Dedifferentiated amniotic fluid mesenchymal stem cell (primary cell): ENCODE results near the gene GSX2.
"Not testable (repeated sequence)": the region's sequence is repeated elsewhere in the genome, so short reads cannot be mapped to it uniquely, and the experiment has no call there.

Experiments
- DNase-seq: peaks from one replicate; pipeline ENCODE4 v3.0.0-alpha.2; 2016; ENCODE audit errors: extremely low spot score

GSX2 gene

GRCh38 chr4:54103190-54103574 is 3.2 kb downstream of the GSX2 start:
- no peak for DNase-seq

- no peak for DNase-seq
Observed at GRCh38 chr4:54104907-54105306, 4.9 kb downstream of the GSX2 start.

- no peak for DNase-seq
Observed at GRCh38 chr4:54107951-54108748, 8.2 kb downstream of the GSX2 start.

GRCh38 chr4:54109241-54110018 is 9.5 kb downstream of the GSX2 start:
- DNase-seq = no peak

- no peak for DNase-seq
Observed at GRCh38 chr4:54110019-54110416, 10.1 kb downstream of the GSX2 start.

- not testable (repeated sequence) for DNase-seq
Observed at GRCh38 chr4:54113206-54113605, 13.2 kb downstream of the GSX2 start.

GRCh38 chr4:54116246-54116645 is 16.3 kb downstream of the GSX2 start:
- DNase-seq = not testable (repeated sequence)

- no peak for DNase-seq
Observed at GRCh38 chr4:54118850-54119589, 19.1 kb downstream of the GSX2 start.

GRCh38 chr4:54120518-54120917 is 20.6 kb downstream of the GSX2 start:
- DNase-seq = no peak

- no peak for DNase-seq
Observed at GRCh38 chr4:54127660-54128059, 27.7 kb downstream of the GSX2 start.

- not testable (repeated sequence) for DNase-seq
Observed at GRCh38 chr4:54128694-54129093, 28.7 kb downstream of the GSX2 start.

- no peak for DNase-seq
Observed at GRCh38 chr4:54139332-54139731, 39.4 kb downstream of the GSX2 start.

- no peak for DNase-seq
Observed at GRCh38 chr4:54140287-54140686, 40.3 kb downstream of the GSX2 start.

GRCh38 chr4:54144199-54144598 is 44.2 kb downstream of the GSX2 start:
- no peak for DNase-seq

GRCh38 chr4:54144661-54145171 is 44.8 kb downstream of the GSX2 start:
- no peak for DNase-seq

GRCh38 chr4:54146139-54146538 is 46.2 kb downstream of the GSX2 start:
- DNase-seq = no peak

- no peak for DNase-seq
Observed at GRCh38 chr4:54149323-54149722, 49.4 kb downstream of the GSX2 start.
